Smooth muscle cell (in vitro differentiated cells): ENCODE results near the gene MCEE. TPM values are rescaled to one million over a fixed set of nuclear protein-coding genes. Genes with fewer than 3 reads are reported as not detected.
"Not testable (repeated sequence)": the region's sequence is repeated elsewhere in the genome, so short reads cannot be mapped to it uniquely, and the experiment has no call there.

Experiments
- DNase-seq: peaks from one replicate; lab custom pipeline; 2025; ENCODE audit not compliant: unreplicated experiment; lab: John Stamatoyannopoulos, UW
- H2AFZ ChIP-seq: fragments of 200-600 bp; sonication (generic); 2 replicates; pipeline ENCODE4 v1.6.0; 2016; ENCODE audit warnings: antibody characterized with exemption, low read depth, mild to moderate bottlenecking
- H3F3A ChIP-seq: fragments of 200-600 bp; sonication (generic); 2 replicates; pipeline ENCODE4 v1.6.0; 2017; ENCODE audit warnings: antibody characterized with exemption, low read depth
- H3K27ac ChIP-seq: fragments of 200-600 bp; sonication (generic); 2 replicates; pipeline ENCODE4 v1.5.1; 2016; ENCODE audit warnings: low read depth, mild to moderate bottlenecking
- H3K27me3 ChIP-seq: fragments of 200-600 bp; sonication (generic); 2 replicates; pipeline ENCODE4 v1.6.1; 2016; ENCODE audit warnings: low read depth, mild to moderate bottlenecking
- H3K36me3 ChIP-seq: fragments of 200-600 bp; sonication (generic); 2 replicates; pipeline ENCODE4 v1.5.1; 2016; ENCODE audit warnings: low read depth
- H3K4me1 ChIP-seq: fragments of 200-600 bp; sonication (generic); 2 replicates; pipeline ENCODE4 v1.5.1; 2016; ENCODE audit warnings: low read depth
- H3K4me2 ChIP-seq: fragments of 200-600 bp; sonication (generic); 2 replicates; pipeline ENCODE4 v1.6.0; 2016; ENCODE audit warnings: mild to moderate bottlenecking
- H3K4me3 ChIP-seq: fragments of 200-600 bp; sonication (generic); 2 replicates; pipeline ENCODE4 v1.5.1; 2016; ENCODE audit warnings: mild to moderate bottlenecking
- H3K79me2 ChIP-seq: fragments of 200-600 bp; sonication (generic); 2 replicates; pipeline ENCODE4 v1.6.0; 2016; ENCODE audit warnings: low read depth, mild to moderate bottlenecking
- H3K9ac ChIP-seq: fragments of 200-600 bp; sonication (generic); 2 replicates; pipeline ENCODE4 v1.6.0; 2016; ENCODE audit warnings: low read depth
- H3K9me3 ChIP-seq: fragments of 200-600 bp; sonication (generic); replicated peaks from 2 replicates; pipeline ENCODE4 v1.5.1; 2016; ENCODE audit warnings: low read depth
- H4K20me1 ChIP-seq: fragments of 200-600 bp; sonication (generic); 2 replicates; pipeline ENCODE4 v1.6.0; 2016; ENCODE audit warnings: low read depth
- WGBS: methylation state at CpG from one replicate; pipeline ENCODE4 v1.1.7; 2016; ENCODE audit warnings: low lambda C conversion rate; 5-methylcytosine and 5-hydroxymethylcytosine counted together
- polyA plus RNA-seq: library from polyadenylated mRNA; unstranded; fragments of >200 nt; fragmentation: Nextera tagmentation; extraction: Ambion mirVana; gene quantifications from 2 replicates; pipeline ENCODE4 v1.2.1, GENCODE V29; 2016
- total RNA-seq: library from RNA; depleted of rRNA; stranded (reverse); fragments of >200 nt; gene quantifications from 2 replicates; pipeline ENCODE4 v1.2.3, GENCODE V29; 2014
- TF ChIP-seq, protein P1 (sequence below): fragments of 200-600 bp; sonication (generic); IDR thresholded peaks from 2 replicates; pipeline ENCODE4 v1.5.1; 2017; ENCODE audit warnings: borderline replicate concordance, mild to moderate bottlenecking, antibody characterized with exemption; ENCODE audit not compliant: insufficient read depth, poor library complexity, severe bottlenecking

Gene MCEE
- total and polyA plus RNA-seq, 2 experiments from 2014 or later, result 38.4 to 53.9 TPM

DNA sequence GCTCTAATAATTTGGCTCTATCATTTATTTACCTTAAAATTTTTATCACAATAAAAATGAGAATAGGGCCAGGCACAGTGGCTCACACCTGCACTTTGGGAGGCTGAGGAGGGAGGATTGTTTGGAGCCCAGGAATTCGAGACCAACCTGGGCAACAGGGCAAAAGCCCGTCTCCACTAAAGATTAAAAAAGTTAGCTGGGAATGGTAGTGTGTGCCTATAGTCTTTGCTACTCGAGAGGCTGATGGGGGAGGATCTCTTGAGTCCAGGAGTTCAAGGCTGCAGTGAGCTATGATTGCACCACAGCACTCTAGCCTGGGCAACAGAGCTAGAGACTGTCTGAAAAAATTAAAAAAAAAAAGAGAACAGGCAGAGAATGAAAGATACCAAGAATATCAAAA is 6.1 kb upstream of the MCEE start:
- Histone ChIP-seq H2AFZ (no peak overlapping the region), H3K4me2 (no peak overlapping the region), H3F3A (no peaks in the 10 kb centered on the region), H3K27me3 (no peaks in the 10 kb centered on the region), H3K9ac (no peak overlapping the region), H3K4me1 (peaks cover 13% of the 10 kb centered on the region), H3K79me2 (peaks cover 33% of the 10 kb centered on the region), H3K27ac (no peak overlapping the region), H4K20me1 (peaks cover 19% of the 10 kb centered on the region), H3K9me3 (no peaks in the 10 kb centered on the region), H3K36me3 (peaks cover 23% of the 10 kb centered on the region), H3K4me3 (no peak overlapping the region)
- TF ChIP-seq, protein P1, sequence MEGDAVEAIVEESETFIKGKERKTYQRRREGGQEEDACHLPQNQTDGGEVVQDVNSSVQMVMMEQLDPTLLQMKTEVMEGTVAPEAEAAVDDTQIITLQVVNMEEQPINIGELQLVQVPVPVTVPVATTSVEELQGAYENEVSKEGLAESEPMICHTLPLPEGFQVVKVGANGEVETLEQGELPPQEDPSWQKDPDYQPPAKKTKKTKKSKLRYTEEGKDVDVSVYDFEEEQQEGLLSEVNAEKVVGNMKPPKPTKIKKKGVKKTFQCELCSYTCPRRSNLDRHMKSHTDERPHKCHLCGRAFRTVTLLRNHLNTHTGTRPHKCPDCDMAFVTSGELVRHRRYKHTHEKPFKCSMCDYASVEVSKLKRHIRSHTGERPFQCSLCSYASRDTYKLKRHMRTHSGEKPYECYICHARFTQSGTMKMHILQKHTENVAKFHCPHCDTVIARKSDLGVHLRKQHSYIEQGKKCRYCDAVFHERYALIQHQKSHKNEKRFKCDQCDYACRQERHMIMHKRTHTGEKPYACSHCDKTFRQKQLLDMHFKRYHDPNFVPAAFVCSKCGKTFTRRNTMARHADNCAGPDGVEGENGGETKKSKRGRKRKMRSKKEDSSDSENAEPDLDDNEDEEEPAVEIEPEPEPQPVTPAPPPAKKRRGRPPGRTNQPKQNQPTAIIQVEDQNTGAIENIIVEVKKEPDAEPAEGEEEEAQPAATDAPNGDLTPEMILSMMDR, result no peak
- DNase-seq, result no peak
- 94% methylated on average over 3 of the region's 3 CpGs for WGBS

DNA sequence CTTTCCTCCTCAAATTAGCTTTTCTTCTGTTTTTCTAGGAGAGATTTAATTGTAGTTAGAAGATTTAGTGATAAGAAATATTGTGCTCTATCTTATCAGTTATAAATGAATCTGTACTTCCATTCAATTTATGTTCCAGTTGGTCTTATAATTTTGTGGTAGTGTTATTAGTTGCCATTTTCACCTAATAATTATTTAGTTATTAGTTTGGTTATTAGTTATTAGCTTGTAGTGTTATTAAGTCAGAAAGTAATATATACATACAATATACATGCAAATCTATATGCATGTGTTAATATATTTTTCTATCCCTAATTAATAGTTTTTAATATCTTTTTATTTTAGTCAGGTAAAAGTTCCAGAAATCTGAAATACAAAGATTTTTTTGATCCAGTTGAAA is 3.6 kb upstream of the MCEE start:
- TF ChIP-seq, protein P1, result no peak
- no peaks in the 10 kb centered on the region for H3K27me3 ChIP-seq
- no peak overlapping the region for H3K27ac ChIP-seq
- H3K4me2 ChIP-seq, result no peak overlapping the region
- peaks cover 19% of the 10 kb centered on the region for H3K4me1 ChIP-seq
- peaks cover 18% of the 10 kb centered on the region for H4K20me1 ChIP-seq
- peaks cover 50% of the 10 kb centered on the region for H3K79me2 ChIP-seq
- H3K36me3 ChIP-seq, result peaks cover 16% of the 10 kb centered on the region
- no peak overlapping the region for H3K9ac ChIP-seq
- DNase-seq, result no peak
- no peak overlapping the region for H2AFZ ChIP-seq
- H3K9me3 ChIP-seq, result no peaks in the 10 kb centered on the region
- H3K4me3 ChIP-seq, result no peak overlapping the region
- no peaks in the 10 kb centered on the region for H3F3A ChIP-seq

DNA sequence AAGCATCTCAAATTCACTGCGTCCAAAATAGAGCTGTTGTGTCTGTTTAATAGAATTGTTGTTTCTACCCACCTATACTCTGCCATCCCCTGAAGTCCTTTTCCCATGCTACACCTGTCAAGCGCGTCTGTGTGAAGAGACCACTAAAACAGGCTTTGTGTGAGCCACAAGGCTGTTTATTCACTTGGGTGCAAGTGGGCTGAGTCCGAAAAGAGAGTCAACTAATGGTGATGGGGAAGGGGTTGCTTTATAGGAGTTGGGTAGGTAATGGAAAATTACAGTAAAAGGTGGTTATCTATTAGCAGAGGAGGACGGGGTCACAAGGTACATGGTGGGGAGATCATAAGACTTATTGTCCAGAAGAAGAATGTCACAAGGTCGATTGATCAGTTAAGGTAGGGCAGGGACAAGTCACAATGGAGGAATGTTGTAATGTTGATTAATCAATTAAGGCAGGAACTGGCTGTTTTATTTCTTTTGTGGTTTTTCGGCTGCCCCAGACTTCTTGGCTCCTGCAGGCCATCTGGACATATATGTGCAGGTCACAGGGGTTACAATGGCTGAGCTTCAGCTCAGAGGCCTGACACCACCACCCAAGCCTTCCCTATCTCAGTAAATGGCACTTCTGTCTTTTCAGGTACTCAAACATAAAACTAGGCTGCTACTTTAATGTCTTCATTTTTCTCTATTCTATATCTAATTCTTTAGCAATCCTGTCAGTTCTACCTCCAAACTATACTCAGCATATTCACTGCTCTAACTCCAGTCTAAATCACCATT is 1.5 kb upstream of the MCEE start:
- Histone ChIP-seq H4K20me1 (peaks cover 31% of the 10 kb centered on the region), H3K27ac (peak overlapping the region; percentile 77), H3K4me1 (peaks cover 21% of the 10 kb centered on the region), H3K79me2 (peaks cover 70% of the 10 kb centered on the region), H3K4me2 (peak overlapping the region; percentile 84), H3K36me3 (peaks cover 12% of the 10 kb centered on the region), H3K4me3 (peak overlapping the region; percentile 83), H3K9ac (peak overlapping the region; percentile 74)
- H3F3A ChIP-seq, H3K9me3 ChIP-seq, H2AFZ ChIP-seq, DNase-seq, H3K27me3 ChIP-seq: not testable (repeated sequence)
- 76% methylated on average over 7 of the region's 7 CpGs for WGBS

DNA sequence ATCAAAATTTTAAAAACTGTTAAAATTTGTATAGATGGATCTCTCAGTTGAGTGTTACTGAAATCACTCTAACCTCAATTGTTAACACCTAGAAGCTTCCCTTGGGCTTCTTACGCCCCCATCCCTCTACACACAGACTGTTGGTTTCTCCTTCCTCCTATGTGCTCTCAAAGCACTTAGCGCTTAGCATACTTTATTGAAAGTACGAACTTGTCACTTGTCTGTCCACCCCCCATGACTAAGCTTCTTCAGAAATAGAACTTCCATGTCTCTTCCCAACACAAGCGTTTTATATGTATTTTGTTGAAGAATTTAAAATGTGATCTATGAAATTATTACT is 846 bp upstream of the MCEE start:
- no peaks in the 10 kb centered on the region for H3K27me3 ChIP-seq
- H3K4me1 ChIP-seq, result peaks cover 21% of the 10 kb centered on the region
- no peaks in the 10 kb centered on the region for H3K9me3 ChIP-seq
- peak overlapping the region; percentile 74 for H3K9ac ChIP-seq
- peak overlapping the region; percentile 83 for H3K4me3 ChIP-seq
- H3K4me2 ChIP-seq, result peak overlapping the region; percentile 84
- H3K27ac ChIP-seq, result peak overlapping the region; percentile 77
- no peaks in the 10 kb centered on the region for H3F3A ChIP-seq
- under 1% methylated on average over 4 of the region's 4 CpGs for WGBS
- TF ChIP-seq, protein P1, result no peak
- peaks cover 68% of the 10 kb centered on the region for H3K79me2 ChIP-seq
- peaks cover 5% of the 10 kb centered on the region for H3K36me3 ChIP-seq
- H4K20me1 ChIP-seq, result peaks cover 38% of the 10 kb centered on the region
- peak overlapping the region; percentile 81 for H2AFZ ChIP-seq
- DNase-seq, result no peak
